ENCODE data around the gene FOXN4. TPM values are rescaled to one million over a fixed set of nuclear protein-coding genes. Genes with fewer than 3 reads are reported as not detected.

Gene FOXN4
- total and polyA plus RNA-seq, 2 experiments from 2014 or later: not detected

DNA sequence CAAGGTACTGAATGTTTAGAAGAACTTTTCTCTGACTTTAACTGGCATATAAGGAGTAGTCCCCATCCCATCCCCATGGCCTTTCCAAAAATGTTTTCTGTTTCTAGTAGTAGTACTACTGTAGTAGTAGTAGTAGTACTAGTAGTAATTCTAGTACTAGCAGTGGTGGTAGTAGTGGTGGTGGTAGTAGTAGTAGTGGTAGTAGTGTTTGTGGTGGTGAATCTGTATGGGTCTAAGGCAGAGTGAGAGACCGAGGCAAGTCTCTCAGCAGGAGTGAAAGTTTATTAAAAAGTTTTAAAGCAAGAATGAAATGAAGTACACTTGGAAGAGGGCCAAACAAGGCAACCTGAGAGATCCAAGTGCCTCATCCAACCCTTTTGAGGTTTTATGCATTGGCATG lies 58.6 kb downstream of the FOXN4 start:
- TF ChIP-seq EZH2phosphoT487 (IDR thresholded peaks at IDR 0.05; ENCODE audit: insufficient read depth, low read depth) (no peak), EZH2 (IDR thresholded peaks at IDR 0.05; ENCODE audit: insufficient read depth, poor library complexity, severe bottlenecking) (no peak)
- Histone ChIP-seq H3K4me2 (ENCODE audit: unreplicated experiment) (no peak overlapping the region), H3K9me3 (ENCODE audit: low read depth) (no peaks in the 10 kb centered on the region), H3K9ac (no peak overlapping the region), H3K27me3 (replicated peaks; ENCODE audit: insufficient read depth) (no peaks in the 10 kb centered on the region), H3K36me3 (ENCODE audit: low read depth) (no peaks in the 10 kb centered on the region), H3K9me2 (ENCODE audit: insufficient read depth) (no peaks in the 10 kb centered on the region), H2AFZ (no peak overlapping the region), H3K79me2 (ENCODE audit: insufficient read depth) (no peaks in the 10 kb centered on the region), H4K20me1 (ENCODE audit: insufficient read depth) (no peaks in the 10 kb centered on the region), H3F3A (ENCODE audit: insufficient read depth) (no peaks in the 10 kb centered on the region), H3K4me1 (ENCODE audit: insufficient read depth) (no peaks in the 10 kb centered on the region), H3K4me3 (no peak overlapping the region), H3K27ac (no peak overlapping the region)
- DNase-seq: no peak
- in situ Hi-C loops (cut with MboI): no loop called here
- 86 to 90% methylated on average over 1 of the region's 1 CpG for WGBS, 2 experiments (ENCODE audit: low coverage in 1 of 2, low lambda C conversion rate in 2 of 2, missing lambda C conversion rate in 2 of 2)

DNA sequence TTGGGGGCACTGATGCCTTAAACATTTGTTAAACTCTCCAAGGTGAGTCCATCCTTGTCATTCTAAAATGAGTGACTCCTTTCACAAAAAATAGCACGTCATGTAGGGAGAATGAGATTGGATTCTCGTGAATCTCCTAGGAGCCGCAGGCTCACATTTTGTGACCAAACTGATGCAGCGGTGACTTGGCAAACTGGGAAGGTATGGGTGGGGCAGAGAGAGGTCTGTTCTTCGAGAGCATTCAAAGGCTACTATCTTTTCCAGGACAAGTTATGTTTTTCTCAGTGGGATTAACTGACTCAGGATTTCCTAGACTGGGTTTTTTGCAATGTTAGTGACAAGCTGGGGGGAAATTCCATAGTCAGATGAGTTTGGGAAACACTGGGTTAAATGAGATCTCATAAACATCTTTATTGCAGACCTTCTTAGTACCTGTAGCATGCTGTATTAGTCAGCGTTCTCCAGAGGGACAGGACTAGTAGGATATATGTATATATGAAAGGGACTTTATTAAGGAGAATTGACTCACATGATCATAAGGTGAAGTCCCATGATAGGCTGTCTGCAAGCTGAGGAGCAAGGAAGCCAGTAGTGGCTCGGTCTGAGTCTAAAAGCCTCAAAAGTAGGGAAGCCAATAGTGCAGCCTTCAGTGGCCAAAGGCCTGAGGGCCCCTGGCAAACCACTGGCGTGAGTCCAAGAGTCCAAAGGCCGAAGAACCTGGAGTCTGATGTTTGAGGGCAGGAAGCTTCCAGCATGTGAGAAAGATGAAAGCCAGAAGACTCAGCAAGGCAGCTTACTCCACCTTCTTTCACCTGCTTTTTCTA lies 61.0 kb downstream of the FOXN4 start:
- 70 to 72% methylated on average over 9 of the region's 9 CpGs for WGBS, 2 experiments (ENCODE audit: low coverage in 1 of 2, low lambda C conversion rate in 2 of 2, missing lambda C conversion rate in 2 of 2)
- no peak overlapping the region for H3K9ac ChIP-seq
- H3K4me1 ChIP-seq (ENCODE audit: insufficient read depth): no peaks in the 10 kb centered on the region
- in situ Hi-C loops (cut with MboI): no loop called here
- H3K27ac ChIP-seq: no peak overlapping the region
- DNase-seq: no peak
- no peak overlapping the region for H2AFZ ChIP-seq
- no peaks in the 10 kb centered on the region for H3F3A ChIP-seq (ENCODE audit: insufficient read depth)
- TF ChIP-seq EZH2phosphoT487 (IDR thresholded peaks at IDR 0.05; ENCODE audit: insufficient read depth, low read depth) (no peak), EZH2 (IDR thresholded peaks at IDR 0.05; ENCODE audit: insufficient read depth, poor library complexity, severe bottlenecking) (no peak)
- H3K27me3 ChIP-seq (replicated peaks; ENCODE audit: insufficient read depth): no peaks in the 10 kb centered on the region
- H3K9me2 ChIP-seq (ENCODE audit: insufficient read depth): no peaks in the 10 kb centered on the region
- no peaks in the 10 kb centered on the region for H3K9me3 ChIP-seq (ENCODE audit: low read depth)
- no peaks in the 10 kb centered on the region for H3K36me3 ChIP-seq (ENCODE audit: low read depth)
- no peaks in the 10 kb centered on the region for H4K20me1 ChIP-seq (ENCODE audit: insufficient read depth)
- no peak overlapping the region for H3K4me2 ChIP-seq (ENCODE audit: unreplicated experiment)
- H3K4me3 ChIP-seq: no peak overlapping the region
- no peaks in the 10 kb centered on the region for H3K79me2 ChIP-seq (ENCODE audit: insufficient read depth)

DNA sequence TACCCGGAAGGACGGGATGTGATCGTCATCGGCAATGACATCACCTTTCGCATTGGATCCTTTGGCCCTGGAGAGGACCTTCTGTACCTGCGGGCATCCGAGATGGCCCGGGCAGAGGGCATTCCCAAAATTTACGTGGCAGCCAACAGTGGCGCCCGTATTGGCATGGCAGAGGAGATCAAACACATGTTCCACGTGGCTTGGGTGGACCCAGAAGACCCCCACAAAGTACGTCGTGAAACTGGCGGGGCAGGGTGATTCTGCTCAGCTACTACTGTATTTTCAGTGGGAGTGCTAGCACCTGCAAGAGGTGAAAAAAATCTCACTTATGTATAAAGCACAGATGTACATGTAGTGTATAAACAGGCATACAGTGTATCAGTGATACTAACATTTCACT lies 62.9 kb downstream of the FOXN4 start:
- H3K4me2 ChIP-seq (ENCODE audit: unreplicated experiment): no peak overlapping the region
- H3K9me2 ChIP-seq (ENCODE audit: insufficient read depth): no peaks in the 10 kb centered on the region
- H3K36me3 ChIP-seq (ENCODE audit: low read depth): no peaks in the 10 kb centered on the region
- WGBS, 2 experiments (ENCODE audit: low coverage in 1 of 2, low lambda C conversion rate in 2 of 2, missing lambda C conversion rate in 2 of 2): 91% methylated on average over 15 of the region's 15 CpGs
- no peaks in the 10 kb centered on the region for H3K4me1 ChIP-seq (ENCODE audit: insufficient read depth)
- H2AFZ ChIP-seq: no peak overlapping the region
- no peak for TF ChIP-seq EZH2 (IDR thresholded peaks at IDR 0.05; ENCODE audit: insufficient read depth, poor library complexity, severe bottlenecking)
- no peak for TF ChIP-seq EZH2phosphoT487 (IDR thresholded peaks at IDR 0.05; ENCODE audit: insufficient read depth, low read depth)
- H3K4me3 ChIP-seq: no peak overlapping the region
- no peaks in the 10 kb centered on the region for H3K9me3 ChIP-seq (ENCODE audit: low read depth)
- no peak for DNase-seq
- no peaks in the 10 kb centered on the region for H3K79me2 ChIP-seq (ENCODE audit: insufficient read depth)
- no peaks in the 10 kb centered on the region for H3F3A ChIP-seq (ENCODE audit: insufficient read depth)
- no peaks in the 10 kb centered on the region for H3K27me3 ChIP-seq (replicated peaks; ENCODE audit: insufficient read depth)
- H4K20me1 ChIP-seq (ENCODE audit: insufficient read depth): no peaks in the 10 kb centered on the region
- in situ Hi-C loops (cut with MboI): no loop called here
- H3K9ac ChIP-seq: no peak overlapping the region
- H3K27ac ChIP-seq: no peak overlapping the region

DNA sequence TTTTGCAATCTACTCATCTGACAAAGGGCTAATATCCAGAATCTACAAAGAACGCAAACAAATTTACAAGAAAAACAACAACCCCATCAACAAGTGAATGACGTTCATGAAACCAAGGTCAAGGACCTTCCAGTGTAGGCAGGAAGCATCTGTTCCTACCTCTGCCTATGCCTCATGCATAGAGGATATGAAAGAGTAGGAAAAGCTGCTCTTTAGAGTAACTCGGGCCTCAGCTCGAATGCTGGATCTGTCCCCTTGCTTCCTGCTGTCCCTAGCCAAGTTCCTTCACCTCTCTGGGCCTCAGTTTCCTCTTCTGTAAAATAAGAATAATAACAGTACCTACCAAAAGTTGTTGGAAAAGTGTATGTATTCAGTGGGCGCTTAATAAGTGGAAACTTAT lies 65.0 kb downstream of the FOXN4 start:
- Histone ChIP-seq H3K36me3 (ENCODE audit: low read depth) (no peaks in the 10 kb centered on the region), H3K79me2 (ENCODE audit: insufficient read depth) (no peaks in the 10 kb centered on the region), H3K9me2 (ENCODE audit: insufficient read depth) (no peaks in the 10 kb centered on the region), H3K4me3 (no peak overlapping the region), H4K20me1 (ENCODE audit: insufficient read depth) (no peaks in the 10 kb centered on the region), H3K9me3 (ENCODE audit: low read depth) (no peaks in the 10 kb centered on the region), H3K9ac (no peak overlapping the region), H3K27me3 (replicated peaks; ENCODE audit: insufficient read depth) (no peaks in the 10 kb centered on the region), H3K27ac (no peak overlapping the region), H3K4me2 (ENCODE audit: unreplicated experiment) (no peak overlapping the region), H3K4me1 (ENCODE audit: insufficient read depth) (no peaks in the 10 kb centered on the region), H2AFZ (no peak overlapping the region), H3F3A (ENCODE audit: insufficient read depth) (no peaks in the 10 kb centered on the region)
- DNase-seq: no peak
- WGBS, 2 experiments (ENCODE audit: low coverage in 1 of 2, low lambda C conversion rate in 2 of 2, missing lambda C conversion rate in 2 of 2): 82 to 84% methylated on average over 5 of the region's 5 CpGs
- TF ChIP-seq EZH2 (IDR thresholded peaks at IDR 0.05; ENCODE audit: insufficient read depth, poor library complexity, severe bottlenecking): no peak
- in situ Hi-C loops (cut with MboI): no loop called here

Data from GM23248 (cell line).